SKM-1 (cell line): ENCODE measurements around the gene DHX30.
A peak's percentile ranks its signal among the peaks of the same experiment; 100 is the strongest.
"Not testable (repeated sequence)": the region's sequence is repeated elsewhere in the genome, so short reads cannot be mapped to it uniquely, and the experiment has no call there.

Source experiments
- DNase-seq: peaks from one replicate; lab custom pipeline; 2025; ENCODE audit not compliant: unreplicated experiment; lab: John Stamatoyannopoulos, UW

Gene DHX30, protein sequence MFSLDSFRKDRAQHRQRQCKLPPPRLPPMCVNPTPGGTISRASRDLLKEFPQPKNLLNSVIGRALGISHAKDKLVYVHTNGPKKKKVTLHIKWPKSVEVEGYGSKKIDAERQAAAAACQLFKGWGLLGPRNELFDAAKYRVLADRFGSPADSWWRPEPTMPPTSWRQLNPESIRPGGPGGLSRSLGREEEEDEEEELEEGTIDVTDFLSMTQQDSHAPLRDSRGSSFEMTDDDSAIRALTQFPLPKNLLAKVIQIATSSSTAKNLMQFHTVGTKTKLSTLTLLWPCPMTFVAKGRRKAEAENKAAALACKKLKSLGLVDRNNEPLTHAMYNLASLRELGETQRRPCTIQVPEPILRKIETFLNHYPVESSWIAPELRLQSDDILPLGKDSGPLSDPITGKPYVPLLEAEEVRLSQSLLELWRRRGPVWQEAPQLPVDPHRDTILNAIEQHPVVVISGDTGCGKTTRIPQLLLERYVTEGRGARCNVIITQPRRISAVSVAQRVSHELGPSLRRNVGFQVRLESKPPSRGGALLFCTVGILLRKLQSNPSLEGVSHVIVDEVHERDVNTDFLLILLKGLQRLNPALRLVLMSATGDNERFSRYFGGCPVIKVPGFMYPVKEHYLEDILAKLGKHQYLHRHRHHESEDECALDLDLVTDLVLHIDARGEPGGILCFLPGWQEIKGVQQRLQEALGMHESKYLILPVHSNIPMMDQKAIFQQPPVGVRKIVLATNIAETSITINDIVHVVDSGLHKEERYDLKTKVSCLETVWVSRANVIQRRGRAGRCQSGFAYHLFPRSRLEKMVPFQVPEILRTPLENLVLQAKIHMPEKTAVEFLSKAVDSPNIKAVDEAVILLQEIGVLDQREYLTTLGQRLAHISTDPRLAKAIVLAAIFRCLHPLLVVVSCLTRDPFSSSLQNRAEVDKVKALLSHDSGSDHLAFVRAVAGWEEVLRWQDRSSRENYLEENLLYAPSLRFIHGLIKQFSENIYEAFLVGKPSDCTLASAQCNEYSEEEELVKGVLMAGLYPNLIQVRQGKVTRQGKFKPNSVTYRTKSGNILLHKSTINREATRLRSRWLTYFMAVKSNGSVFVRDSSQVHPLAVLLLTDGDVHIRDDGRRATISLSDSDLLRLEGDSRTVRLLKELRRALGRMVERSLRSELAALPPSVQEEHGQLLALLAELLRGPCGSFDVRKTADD

DNA sequence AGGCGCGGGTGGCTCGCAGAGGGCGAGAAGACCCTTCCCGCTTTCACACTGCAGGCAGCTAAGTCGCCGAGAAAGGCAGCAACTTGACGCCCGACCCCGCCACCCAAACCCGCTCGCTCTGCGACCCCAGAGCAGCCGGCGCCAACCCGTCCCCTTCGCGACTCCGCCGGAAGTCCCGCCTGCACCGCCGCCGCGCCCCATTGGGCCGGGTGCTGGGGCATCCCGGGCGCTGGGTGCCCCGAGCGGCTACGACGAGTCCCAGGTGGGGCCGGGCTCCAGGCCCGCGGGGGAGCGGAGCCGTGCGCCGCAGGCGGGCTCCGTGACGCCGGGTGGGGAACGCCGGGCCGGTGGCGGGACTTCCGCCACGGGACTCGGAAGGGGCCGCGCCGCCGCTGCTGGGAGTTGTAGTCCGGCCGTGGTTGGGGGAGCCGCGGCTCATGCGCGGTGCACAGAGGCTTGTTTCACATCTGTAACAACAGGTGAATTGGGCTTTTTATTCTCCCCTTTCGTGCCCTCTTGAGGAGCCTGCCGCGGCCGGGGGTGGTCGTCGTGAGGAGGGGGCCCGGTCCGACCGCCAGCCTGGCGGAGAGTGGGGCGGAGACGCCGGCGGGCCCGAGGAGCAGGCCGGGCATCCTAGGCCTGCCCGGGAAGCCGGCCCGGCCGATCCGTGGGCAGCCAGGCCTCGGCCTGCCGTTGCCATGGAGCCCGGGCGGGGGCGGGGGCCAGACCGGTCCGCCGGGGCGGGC, at the start of gene DHX30:
Gene DHX30, plus strand, starts transcription at position 405 of the 746 bp plus-strand sequence. CDS start 7,546 bp downstream, outside the sequence.
- no peak for DNase-seq

DNA sequence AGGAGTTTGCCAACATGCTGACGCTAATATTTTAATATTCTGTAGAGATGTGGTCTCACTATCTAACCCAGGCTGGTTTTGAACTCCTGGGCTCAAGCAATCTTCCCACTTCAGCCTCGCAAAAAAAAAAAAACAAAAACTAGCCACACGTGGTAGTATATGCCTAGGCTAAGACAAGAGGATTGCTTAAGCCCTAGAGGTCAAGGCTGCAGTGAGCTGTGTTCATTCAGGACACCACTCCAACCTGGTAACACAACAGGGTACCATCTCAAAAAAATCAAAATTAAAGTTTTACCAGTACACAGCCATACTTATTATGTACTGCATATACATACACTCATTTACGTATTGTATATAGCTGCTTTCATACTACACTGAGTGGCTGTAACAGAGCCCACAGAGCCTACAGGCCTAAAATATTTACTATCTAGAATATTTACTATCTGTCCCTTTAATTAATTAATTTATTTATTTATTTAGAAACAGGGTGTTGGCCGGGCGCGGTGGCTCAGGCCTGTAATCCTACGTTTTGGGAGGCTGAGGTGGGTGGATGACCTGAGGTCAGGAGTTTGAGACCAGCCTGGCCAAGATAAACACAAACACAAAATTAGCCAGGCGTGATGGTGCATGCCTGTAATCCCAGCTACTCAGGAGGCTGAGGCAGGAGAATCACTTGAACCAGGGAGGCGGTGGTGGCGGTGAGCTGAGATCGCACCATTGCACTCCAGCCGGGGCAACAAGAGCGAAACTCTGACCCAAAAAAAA, 44.5 kb upstream of the DHX30 start:
- no peak for DNase-seq

DNA sequence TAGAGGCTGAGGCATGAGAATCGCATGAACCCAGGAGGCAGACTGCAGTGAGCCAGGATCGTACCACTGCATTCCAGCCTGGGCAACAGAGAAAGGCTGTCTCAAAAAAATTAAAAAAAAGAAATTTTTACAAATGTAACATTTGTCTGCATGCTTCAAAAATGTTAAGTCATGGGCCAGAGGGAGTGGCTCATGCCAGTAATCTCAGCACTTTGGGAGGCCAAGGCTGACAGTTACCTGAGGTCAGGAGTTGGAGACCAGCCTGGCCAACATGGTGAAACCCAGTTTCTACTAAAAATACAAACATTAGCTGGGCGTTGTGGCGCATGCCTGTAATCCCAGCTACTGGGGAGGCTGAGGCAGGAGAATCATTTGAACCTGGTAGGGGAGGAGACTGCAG, 42.7 kb upstream of the DHX30 start:
- DNase-seq: not testable (repeated sequence)

DNA sequence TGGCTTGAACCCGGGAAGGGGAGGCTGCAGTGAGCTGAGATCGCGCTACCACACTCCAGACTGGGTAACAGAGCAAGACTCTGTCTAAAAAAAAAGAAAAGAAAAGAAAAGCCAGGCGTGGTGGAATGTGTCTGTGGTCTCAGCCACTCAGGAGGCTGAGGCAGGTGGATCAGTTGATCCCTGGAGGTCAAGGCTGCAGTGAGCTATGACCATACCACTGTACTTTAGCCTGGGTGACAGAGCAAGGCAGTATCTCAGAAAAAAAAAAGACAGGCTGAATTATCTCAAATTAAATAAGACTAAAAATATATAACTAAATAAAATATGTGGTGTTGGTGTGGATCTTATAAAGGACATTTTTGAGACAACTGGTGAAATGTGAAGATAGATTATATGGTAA, 41.9 kb upstream of the DHX30 start:
- no peak for DNase-seq

DNA sequence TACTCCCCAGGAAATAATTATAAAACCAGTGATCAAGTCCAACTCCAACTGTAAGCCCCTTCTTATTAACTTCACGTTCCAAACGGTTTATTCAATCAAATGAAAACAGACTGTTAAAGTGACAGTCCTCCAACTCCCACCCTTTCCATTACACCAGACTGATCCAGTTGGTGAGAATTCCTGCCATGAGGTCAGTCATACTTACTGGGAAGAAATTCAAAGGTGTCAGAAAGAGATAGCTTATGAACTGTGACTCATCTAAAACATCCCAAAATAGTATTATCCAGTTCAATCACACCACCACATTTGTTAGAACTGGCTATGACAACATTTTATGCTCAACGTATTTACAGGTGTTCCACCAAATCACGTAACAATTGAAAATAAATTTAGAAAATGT, 40.7 kb upstream of the DHX30 start:
- no peak for DNase-seq

DNA sequence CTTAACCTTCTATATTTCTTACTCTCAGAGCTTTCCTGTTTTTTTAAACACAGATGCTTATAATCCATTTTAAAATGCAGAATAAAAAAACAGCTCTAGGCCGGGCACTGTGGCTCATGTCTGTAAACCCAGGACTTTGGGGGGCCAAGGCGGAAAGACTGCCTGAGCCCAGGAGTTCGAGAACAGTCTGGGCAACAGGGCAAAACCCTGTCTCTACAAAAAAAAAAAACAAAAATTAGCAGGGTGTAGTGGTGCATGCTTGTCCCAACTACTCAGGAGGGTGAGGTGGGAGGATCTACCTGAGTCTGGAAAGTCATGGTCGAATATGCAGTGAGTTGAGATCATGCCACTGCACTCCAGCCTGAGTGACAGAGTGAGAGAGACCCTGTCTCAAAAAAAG, 36.8 kb upstream of the DHX30 start:
- no peak for DNase-seq

DNA sequence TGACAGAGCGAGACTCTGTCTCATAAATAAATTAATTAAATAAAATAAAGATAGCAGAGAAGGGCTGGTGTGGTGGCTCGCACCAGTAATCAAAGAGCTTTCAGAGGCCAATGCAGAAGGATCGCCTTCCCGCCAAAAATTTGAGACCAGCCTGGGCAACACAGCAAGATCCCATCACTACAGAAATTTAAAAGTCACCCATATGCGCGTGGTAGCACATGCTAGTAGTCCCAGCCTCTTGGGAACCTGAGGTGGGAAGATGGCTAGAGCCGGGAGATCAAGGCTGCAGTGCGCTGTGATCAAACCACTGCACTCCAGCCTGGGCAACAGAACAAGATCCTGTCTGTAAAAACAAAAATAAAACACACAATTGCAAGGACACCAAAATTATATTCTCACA, 30.9 kb upstream of the DHX30 start:
- no peak for DNase-seq

DNA sequence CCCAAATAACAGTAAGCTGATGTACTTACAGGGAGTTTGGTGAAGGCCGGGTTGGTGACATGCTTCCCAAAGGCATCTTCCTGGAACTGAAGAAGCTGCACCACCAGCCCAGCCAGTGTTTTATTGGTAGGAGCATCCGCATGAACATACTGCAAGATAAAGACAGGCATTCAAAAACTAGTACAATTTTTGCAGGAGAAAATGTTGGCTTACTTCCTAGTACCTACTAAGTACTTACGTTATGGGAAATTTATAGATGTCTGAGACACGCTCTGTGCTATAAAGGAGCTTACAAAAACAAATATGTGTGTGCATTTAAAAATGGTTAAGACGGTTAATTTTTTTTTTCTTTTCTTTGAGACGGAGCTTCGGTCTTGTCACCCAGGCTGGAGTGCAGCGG, 30.1 kb upstream of the DHX30 start:
- no peak for DNase-seq

DNA sequence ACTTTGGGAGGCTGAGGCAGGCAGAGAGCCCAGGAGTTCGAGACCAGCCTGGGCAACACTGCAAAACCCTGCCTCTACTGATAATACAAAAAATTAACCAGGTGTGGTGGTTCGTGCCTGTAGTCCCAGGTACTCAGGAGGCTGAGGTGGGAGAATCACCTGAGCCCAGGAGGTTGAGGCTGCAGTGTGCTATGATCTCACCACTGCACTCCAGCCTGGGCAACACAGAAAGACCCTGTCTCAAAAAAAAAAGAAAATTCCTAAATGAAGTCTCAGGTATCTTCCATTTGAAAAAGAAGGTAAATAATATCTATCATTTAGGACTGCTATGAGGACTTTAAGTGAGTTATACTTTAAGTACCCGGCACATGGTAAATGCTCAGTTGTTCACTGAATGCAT, 24.2 kb upstream of the DHX30 start:
- no peak for DNase-seq

DNA sequence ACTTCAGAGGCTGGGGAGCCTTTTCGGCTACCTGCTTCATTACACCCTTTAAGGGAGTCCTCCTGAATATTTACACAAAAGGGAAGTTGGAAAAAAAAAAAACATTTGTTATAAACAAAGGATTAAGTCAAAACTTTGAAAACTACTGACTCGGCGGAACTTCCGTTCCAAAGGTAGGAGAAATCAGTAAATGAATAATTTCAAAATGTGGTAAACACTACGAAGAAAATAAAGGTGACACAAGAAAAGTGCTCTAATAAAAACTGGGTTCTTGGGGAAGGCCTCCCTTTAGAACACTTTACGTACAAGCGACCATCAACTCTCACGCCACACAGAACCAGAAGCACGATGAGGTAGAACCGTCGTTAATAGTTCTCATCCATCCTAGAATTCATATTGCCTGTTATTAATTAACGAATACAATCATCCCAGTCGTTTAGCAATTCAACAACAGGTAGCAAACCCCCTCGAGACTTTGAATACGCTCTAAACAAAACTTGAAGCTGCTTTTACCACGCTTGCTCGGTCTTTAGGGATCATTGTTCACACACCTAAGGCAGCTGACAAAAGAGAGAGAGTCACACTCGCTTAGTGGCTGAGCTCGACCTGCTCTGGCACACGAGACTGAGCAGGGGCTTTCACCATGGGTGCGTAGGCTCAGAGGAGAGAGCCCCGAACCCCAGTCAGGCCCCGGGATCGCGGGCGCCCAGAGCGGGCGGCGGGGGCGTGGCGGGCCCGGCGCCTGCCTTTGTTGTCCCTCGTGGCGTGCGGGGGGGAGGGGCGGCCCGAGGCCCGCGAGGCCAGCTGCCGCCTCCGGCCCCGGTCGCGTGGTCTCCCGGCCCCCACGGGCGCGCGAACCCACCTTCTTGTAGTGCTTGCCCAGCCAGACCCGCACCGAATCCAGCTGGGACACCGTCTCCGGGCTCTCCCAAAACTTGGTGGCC, 21.9 kb upstream of the DHX30 start:
- no peak for DNase-seq

DNA sequence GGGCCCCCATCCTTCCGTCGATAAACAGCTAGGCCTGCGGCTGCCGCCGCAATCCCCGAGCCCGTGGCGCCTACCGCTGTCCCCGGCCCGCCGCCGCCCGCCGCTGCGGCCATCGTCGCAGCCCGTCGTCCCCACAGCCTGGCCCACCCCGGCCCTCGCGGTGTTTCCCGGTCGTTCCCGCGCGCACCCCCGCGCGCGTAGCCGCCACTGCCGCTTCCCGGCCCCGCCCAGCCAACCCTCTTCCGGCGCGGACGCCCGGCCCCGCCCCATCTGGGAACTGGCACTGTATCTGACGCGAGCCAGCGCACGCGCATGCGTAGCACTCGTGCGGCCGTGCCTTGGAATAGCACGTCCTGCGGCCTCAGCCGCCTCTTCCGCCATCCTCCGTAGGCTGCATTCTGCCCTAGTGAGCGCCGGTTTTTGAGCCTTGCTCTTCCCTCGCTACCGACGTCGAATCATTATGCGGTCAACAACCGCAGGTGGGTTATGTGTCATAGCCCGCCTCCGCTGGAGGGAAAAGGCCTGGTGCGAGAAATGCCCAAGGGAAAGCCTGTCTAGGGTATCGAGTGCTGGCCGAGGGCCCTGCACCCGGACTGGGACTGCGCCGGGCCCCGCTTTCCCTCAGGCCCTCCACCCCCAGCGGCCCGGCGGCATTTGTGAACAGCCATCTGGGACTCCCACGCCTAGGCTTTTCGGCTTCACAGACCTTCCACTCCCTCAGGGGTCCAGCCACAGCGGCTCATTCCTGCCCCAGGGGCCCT, 21.1 kb upstream of the DHX30 start, which contains the start of gene SMARCC1:
Gene SMARCC1, minus strand, starts transcription at position 209 of the 761 bp plus-strand sequence. Its CDS starts 96 bp downstream, at position 113.
- DNase-seq: peak; percentile 94

DNA sequence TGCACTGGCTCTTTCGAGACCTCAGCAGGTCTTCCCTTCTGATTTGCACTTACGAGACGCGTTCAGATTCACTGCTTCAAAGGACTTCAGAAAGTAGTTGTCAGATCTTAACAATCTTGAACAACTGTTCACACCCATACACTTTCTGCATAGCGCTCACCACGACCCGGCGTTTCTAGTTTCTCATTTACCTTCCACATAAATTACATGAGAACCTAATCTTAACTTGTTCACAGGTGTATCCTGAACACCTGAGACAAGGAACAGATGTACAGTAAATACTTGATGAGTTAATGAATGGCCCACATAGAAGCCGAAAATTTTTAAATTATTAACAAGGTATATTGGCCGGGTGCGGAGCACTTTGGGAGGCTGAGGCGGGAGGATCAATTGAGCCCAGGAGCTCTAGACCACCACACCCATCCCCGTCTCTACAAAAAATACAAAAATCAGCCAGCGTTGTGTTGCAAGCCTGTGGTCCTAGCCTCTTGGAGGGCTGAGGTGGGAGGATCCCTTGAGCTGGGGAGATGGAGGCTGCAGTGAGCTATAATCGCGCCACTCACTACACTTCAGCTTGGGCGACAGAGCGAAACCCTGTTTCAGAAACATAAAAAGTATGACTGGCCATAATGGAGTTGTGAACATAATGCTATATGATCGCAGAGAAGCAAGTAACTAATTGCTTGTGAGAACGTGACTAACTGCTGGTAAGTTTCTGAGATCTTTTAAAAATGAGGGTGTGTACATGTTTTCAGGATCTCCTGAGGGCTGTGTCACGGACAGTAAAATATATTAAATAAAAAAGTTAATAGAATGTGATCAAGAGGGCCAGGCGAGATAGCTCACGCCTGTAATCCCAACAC, 20.3 kb upstream of the DHX30 start:
- DNase-seq: no peak

DNA sequence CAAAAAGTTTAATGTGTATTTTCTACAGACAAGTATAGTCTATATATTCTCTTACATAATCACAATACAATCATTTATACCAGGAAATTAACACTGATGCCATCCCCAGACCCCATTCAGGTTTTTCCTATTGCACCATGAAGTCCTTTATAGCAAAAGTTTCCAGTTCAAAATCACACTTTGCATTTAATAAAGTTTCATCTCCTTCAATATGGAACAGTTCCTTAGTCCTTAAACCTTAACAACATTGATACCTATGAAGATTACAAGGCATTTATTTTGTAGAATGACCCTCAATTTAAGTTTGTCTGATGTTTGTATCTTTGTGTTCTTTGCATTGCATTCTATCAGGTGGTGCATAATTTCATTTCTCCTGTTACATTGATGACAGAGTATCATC, 19.3 kb upstream of the DHX30 start:
- DNase-seq: no peak

DNA sequence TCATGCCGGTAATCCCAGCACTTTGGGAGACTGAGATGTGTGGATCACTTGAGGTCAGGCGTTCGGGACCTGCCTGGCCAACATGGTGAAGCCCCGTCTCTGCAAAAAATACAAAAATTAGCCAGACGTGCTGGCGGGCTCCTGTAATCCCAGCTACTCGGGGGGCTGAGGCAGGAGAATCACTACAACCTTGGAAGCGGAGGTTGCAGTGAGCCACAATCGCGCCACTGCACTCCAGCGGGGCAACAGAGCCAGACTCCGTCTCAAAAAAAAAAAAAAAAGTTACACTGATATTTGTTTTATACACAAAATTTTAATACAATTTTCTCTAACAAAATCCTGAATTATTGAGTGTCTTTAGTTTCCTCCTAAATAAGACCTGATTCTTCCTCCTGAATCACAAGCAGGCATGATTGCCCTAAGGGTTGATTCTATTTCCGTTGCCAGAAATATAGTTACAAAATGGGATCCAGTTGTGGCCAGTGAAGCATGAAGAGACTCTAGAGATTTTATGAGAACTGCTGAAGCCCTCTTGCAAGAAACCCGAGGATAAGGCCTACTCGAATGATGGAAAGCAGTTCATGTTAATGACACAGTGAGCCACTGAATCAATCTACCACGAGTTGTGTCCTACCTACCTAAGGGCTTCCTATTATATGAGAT, 11.6 kb upstream of the DHX30 start:
- DNase-seq: no peak

DNA sequence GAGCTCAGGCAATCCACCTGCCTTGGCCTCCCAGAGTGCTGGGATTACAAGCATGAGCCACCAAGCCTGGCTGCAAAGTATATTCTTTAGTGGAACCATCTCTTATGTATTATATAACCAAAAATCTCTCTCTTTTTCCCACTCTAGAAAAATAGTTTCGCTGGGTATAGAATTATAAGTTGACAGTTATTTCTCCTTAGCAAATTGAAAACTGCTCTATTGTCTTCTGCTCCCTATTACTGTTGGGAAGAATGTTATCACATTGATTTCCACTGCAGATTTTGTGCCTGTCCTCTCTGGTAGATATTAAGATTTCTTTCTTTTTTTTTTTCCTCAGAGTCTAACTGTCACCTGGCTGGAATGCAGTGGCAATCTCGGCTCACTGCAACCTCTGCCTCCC, 10.2 kb upstream of the DHX30 start:
- DNase-seq: no peak

DNA sequence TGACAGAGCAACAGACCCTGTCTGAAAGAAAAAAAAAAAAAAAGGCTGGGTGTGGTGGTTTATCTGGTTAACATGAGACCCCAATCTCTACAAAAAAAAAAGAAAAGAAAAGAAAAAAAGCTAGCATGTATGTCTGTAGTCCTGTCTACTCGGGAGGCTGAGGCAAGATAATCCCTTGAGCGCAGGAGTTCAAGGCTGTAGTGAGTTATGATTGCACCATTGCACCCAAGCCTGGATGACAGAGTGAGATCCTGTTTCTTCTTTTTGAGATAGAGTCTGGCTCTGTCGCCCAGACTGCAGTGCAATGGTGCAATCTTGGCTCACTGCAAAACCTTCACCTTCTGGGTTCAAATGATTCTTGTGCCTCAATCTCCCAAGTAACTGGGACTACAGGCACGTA, 8.4 kb upstream of the DHX30 start:
- peak; percentile 56 for DNase-seq

DNA sequence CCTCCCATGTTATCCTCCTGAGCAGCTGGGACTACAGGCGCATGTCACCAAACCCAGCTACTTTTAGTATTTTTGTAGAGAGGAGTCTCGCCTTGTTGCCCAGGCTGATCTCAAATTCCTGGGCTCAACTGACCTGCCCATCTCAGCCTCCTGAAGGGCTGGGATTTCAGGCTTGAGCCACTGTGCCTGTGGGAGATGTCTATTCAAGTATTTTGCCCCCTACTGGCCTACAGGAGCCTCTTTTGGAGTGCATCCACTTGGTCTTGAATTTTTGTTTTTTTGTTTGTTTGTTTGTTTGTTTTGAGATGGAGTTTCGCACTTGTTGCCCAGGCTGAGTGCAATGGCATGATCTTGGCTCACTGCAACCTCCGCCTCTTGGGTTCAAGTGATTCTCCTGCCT, 3.2 kb upstream of the DHX30 start:
- DNase-seq: no peak
